ENCODE results near the gene GPC5. TPM values are rescaled to one million over a fixed set of nuclear protein-coding genes. Genes with fewer than 3 reads are reported as not detected.

The GPC5 gene
- total and polyA plus RNA-seq, 9 of the 15 experiments (the other 6 are each of a cell fraction or from before 2014, with no cell fraction given), result 0.18 to 0.27 TPM; not detected in 7

GRCh38 chr13:91948736-91949135 is 550.3 kb downstream of the GPC5 start (continued):
- no peak for TF ChIP-seq MGA (IDR thresholded peaks at IDR 0.05)
